T-cell (primary cell): ENCODE data around the gene DDN. TPM values are rescaled to one million over a fixed set of nuclear protein-coding genes. Genes with fewer than 3 reads are reported as not detected.
A peak's percentile ranks its signal among the peaks of the same experiment; 100 is the strongest.

Experiments used
- ATAC-seq, 4 experiments: fragments of 200-7000 bp in 3 of 4; fragments of 150-1000 bp in 1 of 4; cut with Tn5 transposase; replicated peaks in 1 of 4; 1 replicate in 3 of 4; 2 replicates in 1 of 4; pipeline ENCODE4 v1.10.0; 2021; ENCODE audit warnings: moderate library complexity in 3 of 4, mild to moderate bottlenecking in 2 of 4, moderate number of reproducible peaks in 1 of 4
- CTCF ChIA-PET, 2 donors: fragments of 300-600 bp; sonication (Branson Sonifier 250); formaldehyde crosslinking; loops; one replicate each; lab custom pipeline; 2022; ENCODE audit warnings: antibody characterized with exemption in 2 of 2; lab: Charles Lee
- POLR2A ChIA-PET, 2 donors: fragments of 300-600 bp; sonication (Branson Sonifier 250); formaldehyde crosslinking; loops; one replicate each; lab custom pipeline; 2022; ENCODE audit warnings: antibody characterized with exemption in 2 of 2; lab: Charles Lee
- DNase-seq, 35 experiments: peaks; one replicate each; pipeline versions ENCODE4 v3.0.0 to v3.0.0-alpha.2; 2013 to 2023
- H3K27ac ChIP-seq: one replicate; pipeline ENCODE4 v1.5.1; 2013; ENCODE audit warnings: low read length
- H3K27me3 ChIP-seq, 2 experiments: replicated peaks in 1 of 2; 1 replicate in 1 of 2; 2 replicates in 1 of 2; pipeline versions ENCODE4 v1.6.1 to v1.7.0; 2013; ENCODE audit warnings: low read length in 1 of 2, mixed read lengths in 1 of 2; ENCODE audit not compliant: control insufficient read depth in 2 of 2, insufficient read depth in 2 of 2; ENCODE audit errors: extremely low read depth in 1 of 2
- H3K36me3 ChIP-seq, 2 donors: 1 replicate in 1 of 2; 2 replicates in 1 of 2; pipeline versions ENCODE4 v1.6.1 to v1.7.0; 2013; ENCODE audit warnings: low read length in 1 of 2; ENCODE audit not compliant: control insufficient read depth in 2 of 2, insufficient read depth in 1 of 2; ENCODE audit errors: extremely low read depth in 1 of 2
- H3K4me1 ChIP-seq, 2 experiments: 1 replicate in 1 of 2; 2 replicates in 1 of 2; pipeline versions ENCODE4 v1.6.1 to v1.7.0; 2013; ENCODE audit warnings: low read length in 2 of 2, mixed read lengths in 1 of 2; ENCODE audit not compliant: insufficient read depth in 2 of 2, control insufficient read depth in 1 of 2; ENCODE audit errors: extremely low read depth in 1 of 2
- H3K4me3 ChIP-seq, 2 donors: 1 replicate in 1 of 2; 2 replicates in 1 of 2; pipeline versions ENCODE4 v1.5.1 to v1.7.0; 2013; ENCODE audit warnings: mild to moderate bottlenecking in 2 of 2, low read length in 1 of 2, moderate library complexity in 1 of 2; ENCODE audit not compliant: control insufficient read depth in 1 of 2; ENCODE audit errors: extremely low read depth in 1 of 2
- H3K9me3 ChIP-seq: 2 replicates; pipeline ENCODE4 v1.7.0; 2013
- H3K27ac Mint-ChIP-seq, 2 donors: one replicate each; pipeline ENCODE4 v1.8.0; 2020 to 2021; ENCODE audit warnings: mild to moderate bottlenecking in 2 of 2, mixed read lengths in 2 of 2
- H3K27me3 Mint-ChIP-seq, 2 donors: one replicate each; pipeline ENCODE4 v1.8.0; 2021 to 2022; ENCODE audit warnings: mixed read lengths in 2 of 2
- H3K36me3 Mint-ChIP-seq: one replicate; pipeline ENCODE4 v1.8.0; 2021; ENCODE audit warnings: mixed read lengths
- H3K4me1 Mint-ChIP-seq, 3 donors: one replicate each; pipeline ENCODE4 v1.8.0; 2020 to 2022; ENCODE audit warnings: mixed read lengths in 3 of 3, mild to moderate bottlenecking in 1 of 3
- H3K4me3 Mint-ChIP-seq, 3 donors: one replicate each; pipeline ENCODE4 v1.8.0; 2020 to 2022; ENCODE audit warnings: mild to moderate bottlenecking in 3 of 3, mixed read lengths in 3 of 3, moderate library complexity in 3 of 3
- H3K9me3 Mint-ChIP-seq, 3 donors: one replicate each; pipeline ENCODE4 v1.8.0; 2020 to 2022; ENCODE audit warnings: mixed read lengths in 3 of 3
- WGBS: methylation state at CpG from one replicate; pipeline ENCODE4 v1.1.5; 2013; ENCODE audit warnings: missing lambda C conversion rate; ENCODE audit not compliant: insufficient coverage; 5-methylcytosine and 5-hydroxymethylcytosine counted together
- total RNA-seq, 35 experiments: library from RNA in 6 of 35; stranded (reverse) in 6 of 35; fragments of 120-200 nt in 1 of 35; gene quantifications; one replicate each; pipeline versions ENCODE4 v1.2.1 to v1.2.4 and lab custom pipeline; 2013 to 2026

Gene DDN
- total RNA-seq, 5 donors from 2014 or later (not counting 1 experiment from before 2014, with no cell fraction given), result 0.09 to 1.3 (median 0.15) TPM

- no peak for DNase-seq
- POLR2A ChIA-PET, result interaction anchor here in 1 of 2 donors (0.5 kb wide), 1 partner anchor 1057 kb away, joined by 5 read pairs; no protein-coding TSS in a partner anchor
- CTCF ChIA-PET, result interaction anchor here (0.6 to 2.9 kb wide), 12 partner anchors 8 to 835 kb away, joined by 3 to 16 read pairs (median 4); a partner anchor contains a TSS
- Histone ChIP-seq H3K36me3 (peaks cover 42 to 98% of the 10 kb centered on the region in 2 donors), H3K4me1 (peaks cover 0 to 9% of the 10 kb centered on the region in 2 experiments), H3K9me3 (no peaks in the 10 kb centered on the region), H3K4me3 (no peak overlapping the region), H3K27ac (peak overlapping the region; percentile 7), H3K27me3 (no peaks in the 10 kb centered on the region)
- WGBS, result 92% methylated on average over 4 of the region's 4 CpGs
- Mint-ChIP-seq H3K36me3 (peaks cover 56% of the 10 kb centered on the region), H3K9me3 (no peaks in the 10 kb centered on the region), H3K4me3 (no peak overlapping the region), H3K4me1 (peaks cover 4 to 13% (median 8%) of the 10 kb centered on the region in 3 donors), H3K27ac (peak overlapping the region in 1 of 2 donors; percentile 28), H3K27me3 (no peaks in the 10 kb centered on the region)
- no peak for ATAC-seq
These were observed 44.1 kb upstream of the DDN start for GRCh38 chr12:49043241-49043640.

GRCh38 chr12:49041881-49042484 lies 42.8 kb upstream of the DDN start:
- ATAC-seq, result no peak
- Mint-ChIP-seq H3K27me3 (no peaks in the 10 kb centered on the region), H3K4me1 (peaks cover 4 to 14% (median 8%) of the 10 kb centered on the region in 3 donors), H3K4me3 (no peak overlapping the region), H3K36me3 (peaks cover 49% of the 10 kb centered on the region), H3K9me3 (no peaks in the 10 kb centered on the region), H3K27ac (no peak overlapping the region)
- H3K4me3 ChIP-seq, result no peak overlapping the region
- no peak for DNase-seq
- H3K9me3 ChIP-seq, result no peaks in the 10 kb centered on the region
- POLR2A ChIA-PET, result no interaction called here
- H3K27ac ChIP-seq, result no peak overlapping the region
- no peaks in the 10 kb centered on the region for H3K27me3 ChIP-seq
- peaks cover 0 to 9% of the 10 kb centered on the region in 2 experiments for H3K4me1 ChIP-seq
- 96% methylated on average over 5 of the region's 18 CpGs for WGBS
- peaks cover 53 to 99% of the 10 kb centered on the region in 2 donors for H3K36me3 ChIP-seq
- CTCF ChIA-PET, result interaction anchor here in 1 of 2 donors (2.9 kb wide), 1 partner anchor 45 kb away, joined by 16 read pairs; no protein-coding TSS in a partner anchor

GRCh38 chr12:49041036-49041880 lies 42.1 kb upstream of the DDN start:
- Mint-ChIP-seq H3K27me3 (no peaks in the 10 kb centered on the region), H3K9me3 (no peaks in the 10 kb centered on the region), H3K4me1 (peaks cover 4 to 19% (median 8%) of the 10 kb centered on the region in 3 donors), H3K36me3 (peaks cover 48% of the 10 kb centered on the region), H3K27ac (no peak overlapping the region), H3K4me3 (no peak overlapping the region)
- ChIA-PET POLR2A (no interaction called here), CTCF (no interaction called here)
- DNase-seq (no peak), ATAC-seq (no peak)
- Histone ChIP-seq H3K36me3 (peaks cover 49 to 98% of the 10 kb centered on the region in 2 donors), H3K9me3 (no peaks in the 10 kb centered on the region), H3K4me3 (no peak overlapping the region), H3K4me1 (peaks cover 0 to 9% of the 10 kb centered on the region in 2 experiments), H3K27me3 (no peaks in the 10 kb centered on the region), H3K27ac (no peak overlapping the region)
- WGBS, result 98% methylated on average over 23 of the region's 31 CpGs

GRCh38 chr12:49040364-49040855 lies 41.2 kb upstream of the DDN start:
- ChIA-PET CTCF (interaction anchor here in 1 of 2 donors (0.6 kb wide), 1 partner anchor 64 kb away, joined by 3 read pairs; no protein-coding TSS in a partner anchor), POLR2A (no interaction called here)
- no peak overlapping the region for H3K27ac Mint-ChIP-seq
- Histone ChIP-seq H3K27ac (no peak overlapping the region), H3K9me3 (no peaks in the 10 kb centered on the region), H3K4me1 (peaks cover 0 to 9% of the 10 kb centered on the region in 2 experiments), H3K27me3 (no peaks in the 10 kb centered on the region), H3K36me3 (peaks cover 45 to 89% of the 10 kb centered on the region in 2 donors), H3K4me3 (no peak overlapping the region)
- H3K27me3 Mint-ChIP-seq, result no peaks in the 10 kb centered on the region
- H3K4me1 Mint-ChIP-seq, result peaks cover 4 to 19% (median 8%) of the 10 kb centered on the region in 3 donors
- H3K36me3 Mint-ChIP-seq, result peaks cover 45% of the 10 kb centered on the region
- 98% methylated on average over 11 of the region's 14 CpGs for WGBS
- H3K4me3 Mint-ChIP-seq, result no peak overlapping the region
- ATAC-seq (no peak), DNase-seq (no peak)
- H3K9me3 Mint-ChIP-seq, result no peaks in the 10 kb centered on the region

GRCh38 chr12:49039421-49040363 lies 40.5 kb upstream of the DDN start:
- Histone ChIP-seq H3K9me3 (no peaks in the 10 kb centered on the region), H3K36me3 (peaks cover 41 to 89% of the 10 kb centered on the region in 2 donors), H3K27ac (no peak overlapping the region), H3K4me1 (peaks cover 0 to 9% of the 10 kb centered on the region in 2 experiments), H3K27me3 (no peaks in the 10 kb centered on the region), H3K4me3 (no peak overlapping the region)
- Mint-ChIP-seq H3K27ac (no peak overlapping the region), H3K9me3 (no peaks in the 10 kb centered on the region), H3K4me3 (no peak overlapping the region), H3K27me3 (no peaks in the 10 kb centered on the region), H3K36me3 (peaks cover 46% of the 10 kb centered on the region), H3K4me1 (peaks cover 4 to 18% (median 8%) of the 10 kb centered on the region in 3 donors)
- DNase-seq, result no peak
- POLR2A ChIA-PET, result interaction anchor here in 1 of 2 donors (0.6 kb wide), 1 partner anchor 39 kb away, joined by 10 read pairs; no protein-coding TSS in a partner anchor
- 96% methylated on average over 24 of the region's 30 CpGs for WGBS
- ATAC-seq, result no peak
- CTCF ChIA-PET, result no interaction called here
